Measurements from ENCODE around the gene AMN.
"Not testable (repeated sequence)": the region's sequence is repeated elsewhere in the genome, so short reads cannot be mapped to it uniquely, and the experiment has no call there.

Gene AMN

GRCh38 chr14:102911991-102912761, 10.3 kb upstream of the AMN start:
- no peak for DNase-seq (ENCODE audit: low spot score)

- no peak for DNase-seq (ENCODE audit: low spot score)
These were observed 8.9 kb upstream of the AMN start for GRCh38 chr14:102913341-102914211.

GRCh38 chr14:102914474-102915291, 7.8 kb upstream of the AMN start:
- no peak for DNase-seq (ENCODE audit: low spot score)

- DNase-seq (ENCODE audit: low spot score): no peak
These were observed 7.0 kb upstream of the AMN start for GRCh38 chr14:102915292-102916110.

GRCh38 chr14:102916347-102917055, 6.0 kb upstream of the AMN start:
- DNase-seq (ENCODE audit: low spot score): no peak

GRCh38 chr14:102917056-102917385, 5.4 kb upstream of the AMN start:
- no peak for DNase-seq (ENCODE audit: low spot score)

GRCh38 chr14:102917469-102918211, 4.8 kb upstream of the AMN start:
- DNase-seq (ENCODE audit: low spot score): no peak

- no peak for DNase-seq (ENCODE audit: low spot score)
These were observed 4.0 kb upstream of the AMN start for GRCh38 chr14:102918438-102918837.

- DNase-seq (ENCODE audit: low spot score): no peak
These were observed 2.0 kb upstream of the AMN start for GRCh38 chr14:102920273-102920997.

GRCh38 chr14:102920998-102921304, 1.5 kb upstream of the AMN start:
- DNase-seq (ENCODE audit: low spot score): no peak

GRCh38 chr14:102923201-102923924, 900 bp downstream of the AMN start:
- DNase-seq (ENCODE audit: low spot score): no peak

- DNase-seq (ENCODE audit: low spot score): no peak
These were observed 1.5 kb downstream of the AMN start for GRCh38 chr14:102923925-102924486.

- no peak for DNase-seq (ENCODE audit: low spot score)
These were observed 2.4 kb downstream of the AMN start for GRCh38 chr14:102924632-102925588.

GRCh38 chr14:102925646-102926045, 3.2 kb downstream of the AMN start:
- DNase-seq (ENCODE audit: low spot score): no peak

- no peak for DNase-seq (ENCODE audit: low spot score)
These were observed 3.6 kb downstream of the AMN start for GRCh38 chr14:102926104-102926503.

GRCh38 chr14:102926840-102927239, 4.4 kb downstream of the AMN start:
- DNase-seq (ENCODE audit: low spot score): not testable (repeated sequence)

- DNase-seq (ENCODE audit: low spot score): no peak
These were observed 4.9 kb downstream of the AMN start for GRCh38 chr14:102927346-102927877.
